Right ventricle myocardium superior (tissue), 1 donor: ENCODE measurements around the gene CALHM1. TPM values are rescaled to one million over a fixed set of nuclear protein-coding genes. Genes with fewer than 3 reads are reported as not detected.
"Not testable (repeated sequence)": the region's sequence is repeated elsewhere in the genome, so short reads cannot be mapped to it uniquely, and the experiment has no call there.

Experiments used
- ATAC-seq: fragments of 200-7000 bp; cut with Tn5 transposase; one replicate; pipeline ENCODE4 v1.9.1; 2020; ENCODE audit warnings: mild to moderate bottlenecking; ENCODE audit not compliant: poor library complexity
- DNase-seq: peaks from one replicate; pipeline ENCODE4 v3.0.0-alpha.2; 2020
- intact Hi-C: fragments of 100-400 bp; cut with DNase I; formaldehyde crosslinking; loops from one replicate; pipeline ENCODE4 v1.11.2; 2022
- total RNA-seq: library from RNA; stranded (reverse); fragmentation: NEBNext Ultra II Directional; extraction: Animal tissue kit (Norgen Biotek cat#: 25700); gene quantifications from one replicate; pipeline ENCODE4 v1.2.1, GENCODE V29; 2021
- donor health status: DM: no; HTN: yes; CAD: no; lungs with severe emphysema.

CALHM1 gene
- total RNA-seq, 1 donor from 2014 or later: not detected

DNA sequence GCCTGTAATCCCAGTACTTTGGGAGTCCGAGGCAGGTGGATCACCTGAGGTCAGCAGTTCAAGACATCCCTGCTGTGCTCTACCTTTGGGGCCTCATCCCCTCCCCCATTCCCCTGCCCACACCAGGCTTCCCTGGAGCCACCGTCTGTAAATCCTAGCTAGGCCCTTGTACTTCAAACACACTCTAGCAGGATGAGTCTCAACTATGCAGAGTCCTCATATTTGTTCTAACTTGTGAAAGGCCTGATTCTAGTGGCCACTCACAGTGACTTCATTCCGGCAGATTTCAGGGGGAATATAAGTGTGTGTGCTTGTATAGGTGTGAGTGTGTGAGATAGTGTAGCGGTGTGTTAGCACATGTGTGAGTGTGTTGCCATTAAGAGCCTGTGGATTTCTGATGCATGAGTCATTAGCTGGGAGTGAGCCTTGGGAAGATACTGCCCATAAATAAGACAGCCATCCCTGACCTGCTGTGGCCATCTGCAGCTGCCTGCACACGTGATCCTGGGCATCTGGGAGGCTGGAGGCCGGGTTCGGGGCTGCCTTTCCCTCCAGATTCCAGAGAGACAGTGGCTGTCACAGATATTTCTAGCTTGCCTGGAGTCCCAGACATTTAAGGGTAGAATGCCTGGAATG lies 33.1 kb upstream of the CALHM1 start:
- no peak for DNase-seq
- peak; percentile 30 for ATAC-seq
- intact Hi-C loops: no loop called here

DNA sequence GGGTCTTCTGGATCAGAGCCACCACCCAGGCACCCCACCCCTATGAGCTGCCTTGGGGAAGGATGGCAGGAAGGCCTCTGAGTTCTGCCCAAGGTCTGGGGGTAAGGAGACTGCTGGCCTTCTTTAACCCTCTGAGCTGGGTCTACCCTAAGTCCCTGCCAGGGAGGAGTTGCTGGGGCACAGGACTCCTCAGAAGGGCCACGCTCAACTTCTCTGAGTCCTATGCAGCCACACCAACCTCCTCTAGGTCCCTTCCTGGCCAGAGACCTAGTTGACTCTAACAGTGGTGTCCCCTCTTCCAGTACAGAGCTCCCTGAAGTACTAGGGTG lies 32.2 kb upstream of the CALHM1 start:
- intact Hi-C loops: no loop called here
- ATAC-seq (no peak), DNase-seq (no peak)

DNA sequence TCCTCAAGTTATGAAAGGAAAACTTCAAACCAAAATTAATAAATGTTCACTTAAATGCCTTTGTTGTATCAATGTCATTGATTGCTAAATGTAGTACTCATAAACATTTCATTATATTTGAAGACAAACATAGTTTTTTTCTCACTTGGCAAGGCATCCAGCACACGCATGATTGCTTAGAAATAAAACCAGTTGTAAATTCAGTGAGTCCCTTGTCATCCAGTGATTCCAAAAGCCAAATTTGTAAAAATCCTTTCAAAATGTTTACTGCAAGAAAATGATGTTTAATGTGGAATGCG lies 28.7 kb upstream of the CALHM1 start:
- DNase-seq: no peak
- intact Hi-C loops: no loop called here
- no peak for ATAC-seq

DNA sequence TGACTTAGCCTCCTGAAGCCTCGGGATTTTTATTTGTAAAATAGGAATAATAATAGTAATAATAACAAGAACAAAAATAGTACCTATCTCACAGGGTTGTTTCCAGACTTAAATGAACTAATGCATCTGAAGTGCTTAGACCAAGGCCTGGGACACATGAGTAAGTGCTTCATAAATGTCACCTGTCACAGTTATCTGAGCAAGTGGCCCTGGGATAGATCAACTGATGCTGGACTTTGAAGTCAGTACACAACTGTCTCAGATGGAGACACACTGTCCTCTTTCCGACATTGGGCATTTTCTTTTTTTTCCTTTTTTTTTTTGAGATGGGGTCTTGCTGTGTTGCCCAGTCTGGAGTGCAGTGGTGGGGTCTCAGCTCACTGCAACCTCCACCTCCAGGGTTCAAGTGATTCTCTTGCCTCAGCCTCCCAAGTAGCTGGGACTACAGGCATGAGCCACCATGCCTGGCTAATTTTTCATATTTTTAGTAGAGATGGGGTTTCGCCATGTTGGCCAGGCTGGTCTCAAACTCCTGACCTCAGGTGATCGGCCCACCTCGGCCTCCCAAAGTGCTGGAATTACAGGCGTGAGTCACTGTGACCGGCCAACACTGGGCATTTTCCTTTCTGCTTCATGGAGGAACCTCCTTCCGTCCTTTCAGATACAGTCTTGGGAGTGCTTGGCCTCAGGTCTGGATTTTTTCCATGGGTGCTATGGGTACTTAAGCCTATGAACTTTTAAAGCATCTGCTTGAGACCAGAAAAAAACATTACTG lies 28.1 kb upstream of the CALHM1 start:
- ATAC-seq, intact Hi-C loops, DNase-seq: not testable (repeated sequence)

DNA sequence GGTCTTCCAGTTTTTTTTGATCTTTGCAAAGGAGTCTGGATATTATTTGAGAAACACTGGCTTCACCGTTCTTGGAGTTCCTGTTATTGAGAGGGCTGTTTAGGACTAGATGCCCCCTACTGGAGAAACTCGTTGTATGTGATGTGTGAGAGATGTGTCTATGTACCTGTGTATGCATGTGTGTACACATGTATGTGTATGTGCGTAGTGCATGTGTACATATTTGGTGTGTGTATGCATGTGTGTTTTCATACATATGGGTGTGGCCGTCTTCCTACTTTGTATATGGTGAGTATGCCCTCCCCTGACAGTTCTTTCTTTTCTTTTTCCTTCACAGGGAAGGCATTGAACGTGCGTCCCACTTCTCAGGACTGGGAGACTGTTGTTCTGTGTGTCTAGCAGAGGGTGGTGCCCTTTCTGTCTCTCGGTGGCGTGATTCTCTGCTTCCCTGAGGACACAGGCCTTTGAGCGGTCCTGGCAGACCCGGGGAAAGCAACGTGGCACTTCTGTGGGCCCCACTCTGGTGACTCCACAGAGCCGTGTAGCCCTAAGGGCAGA lies 23.4 kb upstream of the CALHM1 start:
- peak; percentile 69 for ATAC-seq
- intact Hi-C loops: no loop called here
- no peak for DNase-seq

DNA sequence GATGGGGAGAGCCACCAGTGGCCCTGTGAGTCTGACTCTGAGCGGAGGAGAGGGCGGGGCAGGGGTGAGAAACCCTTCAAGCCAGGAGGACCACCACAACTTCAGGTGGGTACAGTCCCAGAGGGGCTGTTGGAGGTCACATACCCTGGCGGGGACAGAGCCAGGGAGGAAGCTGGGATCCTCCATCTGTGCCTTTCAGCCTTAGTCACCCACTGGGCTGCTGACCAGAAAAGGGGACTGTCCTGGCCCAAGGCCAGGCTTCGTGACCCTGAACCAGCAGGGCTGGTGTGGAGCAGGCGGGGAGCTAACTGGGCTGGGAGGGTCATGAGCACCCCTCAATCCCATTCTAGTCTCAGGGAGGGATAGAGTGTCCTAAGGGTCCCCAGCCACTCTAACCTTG lies 21.8 kb upstream of the CALHM1 start:
- intact Hi-C loops: no loop called here
- ATAC-seq: no peak
- DNase-seq: no peak

DNA sequence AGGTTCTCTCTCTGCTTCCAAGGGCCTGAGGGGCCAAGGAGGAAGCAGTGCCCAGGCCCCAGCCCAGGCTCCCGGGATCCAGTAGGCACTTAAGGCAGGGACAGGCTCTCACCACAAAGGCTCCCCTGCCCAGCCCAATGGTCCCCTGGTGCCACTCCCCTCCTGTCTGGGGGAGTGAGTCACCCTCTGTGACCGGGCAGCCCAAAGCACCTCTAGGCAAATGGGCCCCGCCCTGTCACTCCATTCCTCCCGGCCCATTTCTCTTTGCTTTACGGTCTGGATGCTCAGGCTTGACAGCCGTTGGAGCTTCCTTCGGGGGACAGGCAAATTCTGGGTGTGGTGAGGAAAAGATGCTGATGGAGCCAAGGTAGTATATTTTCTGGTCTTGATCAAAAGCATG lies 20.4 kb upstream of the CALHM1 start, which contains the start of gene CALHM3:
Gene CALHM3 (minus strand): TSS at position 106 of the 400 bp plus-strand sequence. CDS start 208 bp downstream, outside the sequence.
- intact Hi-C loops: no loop called here
- DNase-seq: no peak
- ATAC-seq: no peak

DNA sequence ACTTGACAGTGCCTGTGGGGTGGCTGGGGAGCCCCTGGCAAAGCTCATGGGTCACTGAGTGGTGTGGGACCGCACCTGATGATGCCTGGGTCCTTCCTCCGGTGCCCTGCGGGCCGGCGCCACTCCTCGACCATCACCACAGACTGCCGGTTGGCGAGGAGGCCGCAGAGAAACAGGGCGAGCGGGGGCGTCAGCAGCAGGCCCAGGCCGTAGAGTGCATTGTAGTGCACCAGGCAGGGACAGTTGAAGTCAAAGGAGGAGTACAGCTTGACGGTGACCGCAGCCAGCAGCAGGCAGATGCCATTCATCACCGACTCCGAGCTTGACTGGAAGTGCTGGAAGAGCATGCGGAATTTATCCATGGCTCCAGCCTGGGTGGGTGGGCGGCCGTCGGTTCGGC lies 20.0 kb upstream of the CALHM1 start:
- intact Hi-C loops: no loop called here
- ATAC-seq (no peak), DNase-seq (no peak)

DNA sequence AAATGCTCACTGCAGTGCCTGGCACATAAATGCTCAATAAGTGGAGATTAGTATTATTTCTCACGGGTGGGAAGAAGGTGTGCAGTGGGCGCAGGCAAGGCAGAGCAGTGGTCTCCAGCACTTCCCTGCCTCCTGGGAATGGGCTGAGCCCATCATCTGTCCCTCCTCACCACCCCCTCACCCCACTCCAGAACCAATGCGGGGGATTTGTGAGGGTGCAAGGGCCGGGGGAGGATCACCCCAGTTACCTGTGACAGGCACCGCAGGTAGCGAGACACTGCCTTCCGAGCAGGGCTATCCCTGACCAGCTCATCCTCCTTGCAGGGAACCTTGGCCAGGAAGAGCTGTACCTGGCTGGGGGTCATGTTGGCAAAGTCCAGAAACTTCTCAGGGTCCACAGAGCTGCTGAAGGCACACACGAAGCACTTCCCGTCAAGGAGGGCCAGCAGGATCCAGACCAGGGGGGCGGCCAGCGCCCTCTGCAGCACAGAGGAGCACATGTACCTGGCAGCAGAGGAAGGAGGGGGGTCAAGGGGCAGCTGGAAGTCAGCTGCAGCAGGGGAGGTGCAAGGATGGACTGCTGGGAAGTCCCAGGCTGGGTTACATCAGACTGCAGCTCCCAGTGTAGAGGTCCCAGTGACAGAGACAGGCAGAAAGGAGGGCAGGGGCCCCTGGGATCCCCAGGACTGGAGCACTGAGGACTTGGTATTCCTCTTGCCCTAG lies 17.5 kb upstream of the CALHM1 start:
- intact Hi-C loops: no loop called here
- ATAC-seq (no peak), DNase-seq (no peak)

DNA sequence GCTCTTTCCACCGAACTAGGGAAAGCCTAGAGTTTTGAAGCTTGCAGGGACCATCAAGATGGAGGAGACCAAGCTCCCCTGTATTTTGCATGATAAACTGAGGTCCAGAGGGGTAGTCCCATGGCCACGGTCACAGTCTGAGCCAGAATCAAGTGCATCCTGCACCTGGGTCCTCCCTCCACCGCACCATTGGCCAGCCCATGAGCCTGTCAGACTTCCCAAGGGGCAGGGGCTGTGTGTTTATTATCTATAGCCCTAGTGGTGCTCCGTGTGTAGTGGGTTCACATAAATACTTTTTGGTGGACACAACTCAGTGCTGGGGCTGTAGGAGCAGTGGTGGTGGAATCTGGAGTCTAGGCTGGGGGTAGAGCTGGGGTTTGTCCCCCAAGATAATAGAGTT lies 16.7 kb upstream of the CALHM1 start:
- intact Hi-C loops: no loop called here
- no peak for DNase-seq
- ATAC-seq: no peak

DNA sequence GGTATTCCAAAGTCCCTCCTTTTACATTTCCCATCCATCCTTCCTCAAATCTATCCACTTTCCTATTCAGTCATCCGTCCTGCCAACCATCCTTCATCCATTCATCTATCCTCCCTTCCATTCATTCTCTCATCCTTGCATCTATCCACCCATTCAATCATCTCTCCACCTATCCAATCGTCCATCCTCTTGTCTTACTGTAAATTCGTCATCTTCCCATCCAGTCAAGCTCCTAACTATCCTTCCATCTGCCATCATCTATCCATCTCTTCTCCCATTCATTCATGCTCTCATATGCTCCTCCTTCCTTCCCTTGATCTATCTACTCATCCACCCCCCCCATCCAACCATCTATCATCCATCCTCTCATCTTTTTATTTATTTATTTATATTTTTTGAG lies 15.4 kb upstream of the CALHM1 start:
- no peak for ATAC-seq
- intact Hi-C loops: no loop called here
- no peak for DNase-seq

DNA sequence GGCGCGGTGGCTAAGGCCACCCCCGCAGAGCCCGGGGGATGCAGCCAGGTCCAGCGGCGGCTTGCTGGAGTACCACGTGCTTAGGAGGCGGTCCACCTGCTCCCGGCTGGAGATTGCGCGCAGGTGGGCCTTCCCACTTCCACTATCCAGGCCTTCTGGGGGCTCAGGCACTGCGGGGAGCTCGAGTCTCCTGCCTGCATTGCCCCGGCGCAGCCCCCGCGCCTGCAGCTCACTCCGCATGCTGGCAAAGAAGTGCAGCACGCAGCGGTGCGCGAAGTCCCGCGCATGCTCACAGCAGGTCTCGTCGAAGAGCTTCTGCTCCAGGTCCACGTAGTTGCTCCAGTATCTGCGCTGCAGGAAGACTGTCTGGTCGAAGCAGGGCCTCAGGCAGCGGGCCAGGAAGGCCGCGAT lies 14.6 kb upstream of the CALHM1 start:
- ATAC-seq (no peak), DNase-seq (no peak)
- intact Hi-C loops: no loop called here

DNA sequence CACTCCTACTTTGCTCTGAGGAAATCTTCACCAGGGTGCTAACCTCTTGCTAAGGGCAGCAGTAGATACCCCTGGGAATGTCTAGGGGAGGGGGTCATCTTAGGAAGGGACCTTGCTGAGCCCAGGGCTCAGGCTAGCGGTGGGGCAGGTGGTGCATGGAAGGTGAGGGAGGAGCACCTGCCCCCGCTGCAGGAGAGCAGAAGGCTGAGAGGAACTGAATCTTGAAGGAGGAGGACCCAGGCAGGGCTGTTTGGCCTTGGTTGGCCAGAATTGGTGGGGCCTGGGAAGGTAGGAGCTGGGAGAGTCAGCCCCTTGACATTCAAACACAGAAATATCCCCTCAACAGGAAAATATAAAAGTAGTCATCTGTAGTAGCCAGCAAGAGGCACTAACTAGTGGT lies 13.3 kb upstream of the CALHM1 start:
- ATAC-seq (no peak), DNase-seq (no peak)
- intact Hi-C loops: no loop called here

DNA sequence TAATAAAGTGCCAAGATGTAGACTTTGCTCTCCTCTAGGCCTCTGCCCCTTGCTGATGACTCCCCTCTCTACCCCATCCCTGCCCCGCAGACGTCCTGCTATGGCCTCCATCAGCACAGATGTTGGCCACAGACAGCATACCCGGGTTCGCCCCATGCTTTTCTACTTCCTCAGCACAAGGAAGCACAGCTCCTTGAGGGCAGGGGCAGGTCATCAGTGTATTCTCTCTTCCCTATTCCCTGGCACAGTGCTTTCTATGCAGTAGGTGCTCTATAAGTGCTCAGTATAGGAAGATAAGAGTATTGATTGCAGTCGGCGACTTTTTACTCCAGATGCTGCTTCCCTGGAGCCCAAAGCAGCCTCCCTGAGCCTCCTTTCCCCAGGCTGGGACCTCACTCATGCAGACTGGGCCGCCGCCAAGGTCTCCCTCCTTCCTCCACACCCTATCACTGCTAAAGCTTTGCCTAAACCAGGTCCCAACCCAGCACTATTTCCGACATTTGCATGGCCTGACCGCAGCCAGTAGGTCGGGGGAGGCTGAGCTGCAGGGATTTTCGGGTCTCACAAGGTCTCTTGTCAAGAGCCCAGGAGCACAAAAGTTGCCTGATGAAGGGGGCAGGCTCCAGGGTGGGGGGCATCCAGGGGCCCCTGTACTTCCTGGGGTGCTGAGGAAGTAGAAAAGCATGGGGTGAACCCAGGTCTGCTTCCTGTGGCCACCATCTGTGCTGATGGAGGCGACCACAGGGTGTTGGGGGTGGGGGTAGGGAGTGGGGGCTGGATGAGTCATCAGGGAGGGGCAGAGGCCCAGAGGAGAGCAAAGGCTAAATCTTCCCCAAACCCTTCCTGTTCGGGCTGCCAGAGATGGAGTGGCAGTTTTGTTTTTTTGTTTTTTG lies 12.3 kb upstream of the CALHM1 start:
- DNase-seq (peak; percentile 75), ATAC-seq (peak; percentile 76)
- intact Hi-C loops: no loop called here

DNA sequence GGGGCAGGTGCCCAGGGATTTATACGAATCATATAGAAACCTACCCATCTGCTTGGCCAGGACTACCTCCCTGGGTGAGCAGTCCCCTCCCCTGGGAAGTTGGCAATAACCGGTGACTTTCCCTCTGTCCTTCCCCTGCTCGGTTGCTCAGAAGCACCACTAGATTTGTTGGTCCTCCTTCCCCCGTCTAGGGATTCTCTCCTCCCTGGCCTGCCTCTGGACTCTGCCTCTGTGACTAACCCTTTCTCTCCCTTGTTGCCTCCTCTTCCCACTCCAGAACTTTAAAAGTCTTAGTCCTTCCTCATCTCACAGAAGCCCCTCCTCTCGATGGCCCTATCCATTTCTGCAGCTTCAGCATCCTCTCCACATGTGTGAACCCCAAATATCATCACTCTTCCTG lies 10.5 kb upstream of the CALHM1 start:
- ATAC-seq (no peak), DNase-seq (no peak)
- intact Hi-C loops: no loop called here

DNA sequence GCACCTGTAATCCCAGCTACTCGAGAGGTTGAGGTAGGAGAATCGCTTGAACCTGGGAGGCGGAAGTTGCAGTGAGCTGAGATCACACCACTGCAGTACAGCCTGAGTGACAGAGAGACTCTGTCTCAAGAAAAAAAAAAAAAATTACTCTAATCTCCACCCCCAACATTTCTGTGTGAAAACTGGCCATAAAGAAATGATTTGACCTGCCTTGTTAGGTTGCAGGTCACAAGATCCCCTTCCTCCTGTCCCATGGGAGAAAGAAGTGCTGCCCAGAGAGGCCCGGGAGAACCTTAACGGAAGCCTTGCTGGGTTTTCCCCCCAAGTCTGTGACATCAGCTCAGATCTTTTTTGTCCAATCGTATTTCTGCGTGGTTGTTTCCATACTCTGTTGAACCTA lies 8.7 kb upstream of the CALHM1 start:
- intact Hi-C loops: no loop called here
- ATAC-seq: no peak
- DNase-seq: no peak

DNA sequence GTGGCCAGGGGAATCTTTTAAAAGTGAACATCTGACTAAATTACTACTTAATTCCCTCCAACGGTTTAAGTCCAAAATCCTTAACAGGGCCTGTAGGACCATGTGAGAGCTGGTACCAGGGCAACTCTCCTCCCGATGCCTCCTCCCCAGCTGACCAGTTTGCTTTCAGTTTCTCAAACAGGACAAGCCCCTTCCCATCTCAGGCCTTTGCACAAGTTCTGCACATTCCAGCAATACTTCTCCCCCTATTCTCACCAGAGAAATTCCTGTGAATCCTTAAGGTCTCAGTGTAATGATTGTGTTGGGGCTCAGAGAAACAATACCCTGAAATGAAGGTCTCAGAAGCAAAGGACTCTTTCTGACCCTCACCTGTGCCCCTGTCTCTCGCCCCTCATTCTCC lies 8.0 kb upstream of the CALHM1 start:
- intact Hi-C loops: no loop called here
- DNase-seq (no peak), ATAC-seq (no peak)

DNA sequence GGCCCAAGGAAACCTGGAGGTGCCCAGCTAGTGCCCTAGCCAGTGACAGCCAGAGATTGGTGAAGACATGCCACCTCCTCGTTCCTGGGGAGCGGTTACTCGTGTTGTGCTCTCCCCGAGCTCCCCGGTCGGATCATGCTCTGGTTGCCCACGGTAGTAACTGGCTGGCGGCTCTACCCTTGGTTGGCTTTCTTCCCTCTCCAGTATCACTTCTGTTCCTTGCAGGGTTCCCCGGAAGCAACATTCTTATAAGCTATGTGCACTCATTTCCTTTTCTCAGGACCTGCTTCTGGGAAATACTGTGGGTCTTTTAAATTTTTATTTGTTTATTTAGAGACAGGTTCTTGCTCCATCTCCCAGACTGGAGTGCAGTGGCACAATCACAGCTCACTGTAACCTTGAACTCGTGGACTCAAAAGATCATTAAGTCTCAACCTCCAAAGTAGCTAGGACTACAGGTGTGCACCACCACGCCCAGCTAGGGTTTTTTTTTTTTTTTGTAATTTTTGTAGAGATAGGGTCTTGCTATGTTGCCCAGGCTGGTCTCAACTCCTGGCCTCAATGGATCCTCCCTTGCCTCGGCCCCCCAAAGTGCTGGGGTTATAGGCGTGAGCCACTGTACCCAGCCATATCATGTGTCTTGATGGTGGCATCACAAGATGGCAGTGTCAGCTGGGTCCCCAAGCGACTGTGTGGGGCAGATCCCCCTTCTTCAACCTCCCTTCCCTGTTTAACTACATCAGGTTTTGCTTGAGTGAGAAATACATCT lies 6.9 kb upstream of the CALHM1 start:
- intact Hi-C loops: no loop called here
- ATAC-seq (no peak), DNase-seq (no peak)
